GM21825 (cell line): ENCODE measurements around the gene CEACAM4.

Source experiments
- ATAC-seq: cut with Tn5 transposase; IDR thresholded peaks from one replicate; pipeline ENCODE4 v1.9.1; 2021; ENCODE audit warnings: mild to moderate bottlenecking, moderate library complexity; ENCODE audit not compliant: unreplicated experiment

CEACAM4 gene

GRCh38 chr19:41617941-41618730 is 8.7 kb downstream of the CEACAM4 start:
- ATAC-seq, result no peak

- no peak for ATAC-seq
Measured at GRCh38 chr19:41616792-41617621, 9.9 kb downstream of the CEACAM4 start.

- no peak for ATAC-seq
Measured at GRCh38 chr19:41615207-41615606, 11.7 kb downstream of the CEACAM4 start.

- ATAC-seq, result no peak
Measured at GRCh38 chr19:41612483-41612882, 14.4 kb downstream of the CEACAM4 start.

GRCh38 chr19:41610789-41611188 is 16.1 kb downstream of the CEACAM4 start:
- no peak for ATAC-seq

- no peak for ATAC-seq
Measured at GRCh38 chr19:41607668-41608067, 19.2 kb downstream of the CEACAM4 start.

GRCh38 chr19:41606215-41606837 is 20.5 kb downstream of the CEACAM4 start:
- ATAC-seq, result no peak

- no peak for ATAC-seq
Measured at GRCh38 chr19:41604831-41605230, 22.0 kb downstream of the CEACAM4 start.

- no peak for ATAC-seq
Measured at GRCh38 chr19:41601771-41602170, 25.1 kb downstream of the CEACAM4 start.

GRCh38 chr19:41599175-41599966 is 27.5 kb downstream of the CEACAM4 start:
- ATAC-seq, result no peak

- ATAC-seq, result peak; percentile 66
Measured at GRCh38 chr19:41597600-41598041, 29.3 kb downstream of the CEACAM4 start.

GRCh38 chr19:41595890-41596280 is 31.0 kb downstream of the CEACAM4 start:
- ATAC-seq, result no peak

GRCh38 chr19:41595258-41595889 is 31.5 kb downstream of the CEACAM4 start:
- ATAC-seq, result no peak

- ATAC-seq, result no peak
Measured at GRCh38 chr19:41591951-41592562, 34.8 kb downstream of the CEACAM4 start.

- no peak for ATAC-seq
Measured at GRCh38 chr19:41590936-41591335, 35.9 kb downstream of the CEACAM4 start.

GRCh38 chr19:41589371-41589770 is 37.5 kb downstream of the CEACAM4 start:
- no peak for ATAC-seq

GRCh38 chr19:41588497-41589209 is 38.2 kb downstream of the CEACAM4 start:
- ATAC-seq, result no peak

GRCh38 chr19:41587838-41588210 is 39.0 kb downstream of the CEACAM4 start:
- no peak for ATAC-seq

GRCh38 chr19:41587101-41587837 is 39.6 kb downstream of the CEACAM4 start:
- no peak for ATAC-seq
